Naive thymus-derived CD4-positive, alpha-beta T cell (primary cell): Measurements from ENCODE around the gene TRAPPC14. TPM values are rescaled to one million over a fixed set of nuclear protein-coding genes. Genes with fewer than 3 reads are reported as not detected.
"Not testable (repeated sequence)": the region's sequence is repeated elsewhere in the genome, so short reads cannot be mapped to it uniquely, and the experiment has no call there.

Experiments
- ATAC-seq: fragments of 150-1000 bp; cut with Tn5 transposase; 2 replicates; pipeline ENCODE4 v1.10.0; 2021; ENCODE audit warnings: mild to moderate bottlenecking, moderate library complexity
- CTCF ChIA-PET: fragments of 350-600 bp; sonication (Branson Sonifier 250); formaldehyde crosslinking; loops from one replicate; lab custom pipeline; 2021; ENCODE audit warnings: antibody characterized with exemption; lab: Charles Lee
- POLR2A ChIA-PET: fragments of 350-600 bp; sonication (Branson Sonifier 250); formaldehyde crosslinking; loops from one replicate; lab custom pipeline; 2021; ENCODE audit warnings: antibody characterized with exemption, inconsistent platforms; lab: Charles Lee
- DNase-seq, 9 donors: peaks; one replicate each; pipeline versions ENCODE4 v3.0.0 to v3.0.0-alpha.2; 2020 to 2022; ENCODE audit warnings: mixed read lengths in 1 of 9
- H3K27ac ChIP-seq: one replicate; pipeline ENCODE4 v1.7.0; 2013; ENCODE audit warnings: mild to moderate bottlenecking, low read depth, low read length, moderate library complexity
- H3K27me3 ChIP-seq, 2 donors: one replicate each; pipeline ENCODE4 v1.7.0; 2013; ENCODE audit warnings: low read length in 2 of 2, mild to moderate bottlenecking in 2 of 2, moderate library complexity in 2 of 2; ENCODE audit not compliant: control insufficient read depth in 2 of 2, insufficient read depth in 2 of 2
- H3K36me3 ChIP-seq, 3 experiments: 1 replicate in 2 of 3; 2 replicates in 1 of 3; pipeline ENCODE4 v1.7.0; 2013; ENCODE audit warnings: low read length in 3 of 3, mild to moderate bottlenecking in 3 of 3, moderate library complexity in 1 of 3; ENCODE audit not compliant: insufficient read depth in 3 of 3, control insufficient read depth in 2 of 3
- H3K4me1 ChIP-seq, 2 donors: one replicate each; pipeline ENCODE4 v1.7.0; 2013; ENCODE audit warnings: low read length in 2 of 2, mild to moderate bottlenecking in 2 of 2, moderate library complexity in 1 of 2; ENCODE audit not compliant: control insufficient read depth in 2 of 2, insufficient read depth in 2 of 2
- H3K4me3 ChIP-seq: 2 replicates; pipeline ENCODE4 v1.7.0; 2013; ENCODE audit warnings: mild to moderate bottlenecking, low read length
- H3K9me3 ChIP-seq, 3 experiments: 1 replicate in 2 of 3; 2 replicates in 1 of 3; pipeline ENCODE4 v1.7.0; 2013; ENCODE audit warnings: low read length in 3 of 3; ENCODE audit not compliant: control insufficient read depth in 2 of 3
- H3K27ac Mint-ChIP-seq, 9 donors: one replicate each; pipeline ENCODE4 v1.8.0; 2020 to 2022; ENCODE audit warnings: mixed read lengths in 9 of 9, mild to moderate bottlenecking in 8 of 9, moderate library complexity in 5 of 9, inconsistent platforms in 2 of 9
- H3K27me3 Mint-ChIP-seq, 5 donors: one replicate each; pipeline ENCODE4 v1.8.0; 2021 to 2022; ENCODE audit warnings: mixed read lengths in 5 of 5, mild to moderate bottlenecking in 1 of 5
- H3K36me3 Mint-ChIP-seq, 5 donors: one replicate each; pipeline ENCODE4 v1.8.0; 2020 to 2022; ENCODE audit warnings: mixed read lengths in 5 of 5, mild to moderate bottlenecking in 3 of 5, inconsistent platforms in 1 of 5
- H3K4me1 Mint-ChIP-seq, 7 donors: one replicate each; pipeline ENCODE4 v1.8.0; 2020 to 2022; ENCODE audit warnings: mixed read lengths in 7 of 7, mild to moderate bottlenecking in 3 of 7, inconsistent platforms in 1 of 7
- H3K4me3 Mint-ChIP-seq, 10 donors: one replicate each; pipeline ENCODE4 v1.8.0; 2020 to 2022; ENCODE audit warnings: mild to moderate bottlenecking in 10 of 10, mixed read lengths in 10 of 10, moderate library complexity in 6 of 10, inconsistent platforms in 2 of 10
- H3K9me3 Mint-ChIP-seq, 11 donors: one replicate each; pipeline ENCODE4 v1.8.0; 2020 to 2022; ENCODE audit warnings: mixed read lengths in 11 of 11, mild to moderate bottlenecking in 4 of 11, inconsistent platforms in 1 of 11, moderate library complexity in 1 of 11
- intact Hi-C, 2 donors: fragments of 100-400 bp; cut with micrococcal nuclease; formaldehyde crosslinking; loops; one replicate each; pipeline ENCODE4 v1.15.1; 2023
- polyA plus RNA-seq, 2 donors: library from polyadenylated mRNA; unstranded; fragments of 300-500 nt; fragmentation: Illumina TruSeq; gene quantifications; one replicate each; pipeline ENCODE4 v1.2.3, GENCODE V29; 2021
- total RNA-seq, 6 experiments: library from RNA in 5 of 6; stranded (reverse) in 5 of 6; gene quantifications; 1 replicate in 5 of 6; 2 replicates in 1 of 6; pipeline ENCODE4 v1.2.3 and lab custom pipeline; 2021 to 2026

The TRAPPC14 gene
- total and polyA plus RNA-seq, 7 experiments from 2014 or later = 3.2 to 102 (median 63.8) TPM

GRCh38 chr7:100137851-100138760 is 20.4 kb downstream of the TRAPPC14 start:
- DNase-seq = peak in 3 of 9 donors; percentile 31 to 41 (median 35)
- Mint-ChIP-seq H3K27ac (peak overlapping the region in 8 of 9 donors; percentile 57 to 90 (median 70)), H3K9me3 (no peaks in the 10 kb centered on the region), H3K4me1 (peaks cover 0 to 16% (median 13%) of the 10 kb centered on the region in 7 donors), H3K27me3 (no peaks in the 10 kb centered on the region), H3K36me3 (no peaks in the 10 kb centered on the region), H3K4me3 (peak overlapping the region in 7 of 10 donors; percentile 1 to 69 (median 54))
- intact Hi-C loops = loop anchor here in 1 of 2 donors (1.0 kb wide), 1 partner anchor 10 kb away; the partner anchor contains the start of gene LAMTOR4
- no peaks in the 10 kb centered on the region for H3K9me3 ChIP-seq
- peak overlapping the region; percentile 28 for H3K27ac ChIP-seq
- ATAC-seq = peak; percentile 42
- ChIA-PET POLR2A (interaction anchor here (0.6 to 2.3 kb wide), 13 partner anchors 10 to 536 kb away, joined by 3 to 12 read pairs (median 4); partner anchors contain the start of genes GPC2, LAMTOR4, PVRIG and STAG3), CTCF (interaction anchor here (0.7 to 2.5 kb wide), 9 partner anchors 9 to 224 kb away, joined by 3 to 9 read pairs (median 4); partner anchors contain the start of genes LAMTOR4 and TRAPPC14)
- H3K36me3 ChIP-seq = no peaks in the 10 kb centered on the region
- no peaks in the 10 kb centered on the region for H3K27me3 ChIP-seq
- H3K4me1 ChIP-seq = peaks cover 0 to 11% of the 10 kb centered on the region in 2 donors
- H3K4me3 ChIP-seq = peak overlapping the region; percentile 9

- no peaks in the 10 kb centered on the region for H3K27me3 ChIP-seq
- ChIA-PET POLR2A (interaction anchor here (0.5 to 4.6 kb wide), 19 partner anchors 12 to 296 kb away, joined by 3 to 16 read pairs (median 4); partner anchors contain the start of genes CNPY4, GAL3ST4, LAMTOR4 and PVRIG), CTCF (interaction anchor here (0.6 to 5.6 kb wide), 32 partner anchors 8 to 278 kb away, joined by 3 to 84 read pairs (median 4); partner anchors contain the start of genes GAL3ST4, GPC2, LAMTOR4 and PVRIG)
- intact Hi-C loops = loop anchor here (1.0 to 5.0 kb wide), 9 partner anchors 35 to 275 kb away; partner anchors contain the start of genes AZGP1 (in 1 of the 2) and GAL3ST4 (in 1 of the 2)
- ATAC-seq (peak; percentile 89), DNase-seq (peak in 8 of 9 donors; percentile 53 to 77 (median 64))
- Mint-ChIP-seq H3K27ac (peak overlapping the region in 7 of 9 donors; percentile 24 to 73 (median 49)), H3K4me3 (no peak overlapping the region), H3K4me1 (peaks cover 4 to 31% (median 23%) of the 10 kb centered on the region in 7 donors), H3K36me3 (no peaks in the 10 kb centered on the region), H3K27me3 (no peaks in the 10 kb centered on the region), H3K9me3 (no peaks in the 10 kb centered on the region)
- peaks cover 13 to 24% of the 10 kb centered on the region in 2 donors for H3K4me1 ChIP-seq
- no peaks in the 10 kb centered on the region for H3K9me3 ChIP-seq
- H3K4me3 ChIP-seq = no peak overlapping the region
- H3K27ac ChIP-seq = no peak overlapping the region
- H3K36me3 ChIP-seq = no peaks in the 10 kb centered on the region
Observed at GRCh38 chr7:100132697-100133151, 25.8 kb downstream of the TRAPPC14 start.

GRCh38 chr7:100132126-100132525 is 26.4 kb downstream of the TRAPPC14 start:
- Mint-ChIP-seq H3K9me3 (no peaks in the 10 kb centered on the region), H3K36me3 (no peaks in the 10 kb centered on the region), H3K27ac (peak overlapping the region in 3 of 9 donors; percentile 28 to 73 (median 55)), H3K4me1 (peaks cover 3 to 28% (median 20%) of the 10 kb centered on the region in 7 donors), H3K4me3 (no peak overlapping the region), H3K27me3 (no peaks in the 10 kb centered on the region)
- Histone ChIP-seq H3K27ac (no peak overlapping the region), H3K36me3 (peaks cover 0 to 3% (median 0%) of the 10 kb centered on the region in 3 experiments), H3K9me3 (no peaks in the 10 kb centered on the region), H3K4me3 (no peak overlapping the region), H3K4me1 (peaks cover 13 to 22% of the 10 kb centered on the region in 2 donors), H3K27me3 (no peaks in the 10 kb centered on the region)
- ATAC-seq = no peak
- intact Hi-C loops = loop anchor here (1.0 to 5.0 kb wide), 9 partner anchors 35 to 275 kb away; partner anchors contain the start of genes AZGP1 (in 1 of the 2) and GAL3ST4 (in 1 of the 2)
- POLR2A ChIA-PET = interaction anchor here (0.6 to 4.6 kb wide), 15 partner anchors 12 to 297 kb away, joined by 3 to 16 read pairs (median 6); partner anchors contain the start of genes CNPY4, GAL3ST4, LAMTOR4 and PVRIG
- DNase-seq = no peak
- CTCF ChIA-PET = interaction anchor here (0.6 to 5.6 kb wide), 22 partner anchors 10 to 279 kb away, joined by 3 to 84 read pairs (median 4); partner anchors contain the start of genes GPC2, LAMTOR4, PVRIG and STAG3

- CTCF ChIA-PET = interaction anchor here (0.6 to 5.6 kb wide), 19 partner anchors 10 to 283 kb away, joined by 3 to 84 read pairs (median 5); partner anchors contain the start of genes AP4M1, COPS6, GPC2 and MCM7
- Mint-ChIP-seq H3K27me3 (no peaks in the 10 kb centered on the region), H3K9me3 (peaks cover 0 to 4% (median 0%) of the 10 kb centered on the region in 11 donors), H3K4me3 (peak overlapping the region in 6 of 10 donors; percentile 29 to 53 (median 44)), H3K4me1 (peaks cover 8 to 35% (median 23%) of the 10 kb centered on the region in 7 donors), H3K27ac (no peak overlapping the region), H3K36me3 (no peaks in the 10 kb centered on the region)
- intact Hi-C loops = loop anchor here (1.0 to 5.0 kb wide), 9 partner anchors 30 to 218 kb away; partner anchors contain the start of genes AP4M1 (in 1 of the 2), AZGP1 (in 1 of the 2), GAL3ST4 (in 1 of the 2) and MCM7 (in 1 of the 2)
- peak overlapping the region; percentile 48 for H3K4me3 ChIP-seq
- H3K36me3 ChIP-seq = peaks cover 0 to 9% (median 0%) of the 10 kb centered on the region in 3 experiments
- peak; percentile 26 for ATAC-seq
- DNase-seq = peak; percentile 73 to 89 (median 81)
- H3K27ac ChIP-seq = no peak overlapping the region
- H3K9me3 ChIP-seq = no peaks in the 10 kb centered on the region
- POLR2A ChIA-PET = interaction anchor here (0.5 to 4.6 kb wide), 10 partner anchors 11 to 219 kb away, joined by 3 to 16 read pairs (median 3); partner anchors contain the start of genes AP4M1, CNPY4, LAMTOR4 and MCM7
- H3K27me3 ChIP-seq = no peaks in the 10 kb centered on the region
- peaks cover 13 to 27% of the 10 kb centered on the region in 2 donors for H3K4me1 ChIP-seq
Observed at GRCh38 chr7:100130608-100131453, 27.7 kb downstream of the TRAPPC14 start.

GRCh38 chr7:100130220-100130607 is 28.3 kb downstream of the TRAPPC14 start:
- peaks cover 0 to 10% (median 0%) of the 10 kb centered on the region in 3 experiments for H3K36me3 ChIP-seq
- not testable (repeated sequence) for H3K27me3 ChIP-seq, H3K27me3 Mint-ChIP-seq, H3K27ac Mint-ChIP-seq, H3K27ac ChIP-seq, DNase-seq, ATAC-seq, H3K9me3 ChIP-seq, H3K4me3 ChIP-seq, H3K9me3 Mint-ChIP-seq, H3K36me3 Mint-ChIP-seq
- intact Hi-C loops = loop anchor here (2.0 to 5.0 kb wide), 4 partner anchors 37 to 217 kb away; partner anchors contain the start of genes AZGP1 (in 1 of the 2) and GAL3ST4 (in 1 of the 2)
- H3K4me1 Mint-ChIP-seq = peaks cover 13 to 40% (median 23%) of the 10 kb centered on the region in 7 donors
- H3K4me1 ChIP-seq = peaks cover 18 to 33% of the 10 kb centered on the region in 2 donors
- CTCF ChIA-PET = interaction anchor here (0.7 to 5.6 kb wide), 14 partner anchors 10 to 1158 kb away, joined by 3 to 84 read pairs (median 5); partner anchors contain the start of genes COPS6, GPC2, PVRIG and STAG3
- H3K4me3 Mint-ChIP-seq = peak overlapping the region in 1 of 10 donors; percentile 10
- POLR2A ChIA-PET = interaction anchor here (0.5 to 4.6 kb wide), 10 partner anchors 10 to 219 kb away, joined by 3 to 16 read pairs (median 4); partner anchors contain the start of genes AP4M1, CNPY4, LAMTOR4 and MCM7
